ENCODE data around the gene TMEM45A.

DNA sequence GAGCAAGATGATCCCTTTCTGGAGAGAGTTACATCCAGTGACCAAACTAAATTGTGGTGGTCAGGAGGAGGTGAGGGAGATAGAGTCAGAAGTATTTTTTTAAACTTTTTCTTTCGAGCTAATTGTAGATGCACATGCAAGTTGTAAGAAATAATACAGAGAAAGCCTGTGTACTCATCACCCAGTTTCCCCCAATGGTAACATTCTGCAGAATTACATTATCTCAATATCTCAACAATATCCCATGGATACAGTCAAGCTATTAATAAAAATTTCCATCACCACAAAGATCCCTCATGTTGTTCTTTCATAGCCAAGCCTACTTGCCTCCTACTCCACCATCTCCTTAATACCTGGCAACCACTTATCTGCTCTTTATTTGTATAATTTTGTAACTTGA, 3.3 kb upstream of the TMEM45A start:
- TF ChIP-seq, protein P1, sequence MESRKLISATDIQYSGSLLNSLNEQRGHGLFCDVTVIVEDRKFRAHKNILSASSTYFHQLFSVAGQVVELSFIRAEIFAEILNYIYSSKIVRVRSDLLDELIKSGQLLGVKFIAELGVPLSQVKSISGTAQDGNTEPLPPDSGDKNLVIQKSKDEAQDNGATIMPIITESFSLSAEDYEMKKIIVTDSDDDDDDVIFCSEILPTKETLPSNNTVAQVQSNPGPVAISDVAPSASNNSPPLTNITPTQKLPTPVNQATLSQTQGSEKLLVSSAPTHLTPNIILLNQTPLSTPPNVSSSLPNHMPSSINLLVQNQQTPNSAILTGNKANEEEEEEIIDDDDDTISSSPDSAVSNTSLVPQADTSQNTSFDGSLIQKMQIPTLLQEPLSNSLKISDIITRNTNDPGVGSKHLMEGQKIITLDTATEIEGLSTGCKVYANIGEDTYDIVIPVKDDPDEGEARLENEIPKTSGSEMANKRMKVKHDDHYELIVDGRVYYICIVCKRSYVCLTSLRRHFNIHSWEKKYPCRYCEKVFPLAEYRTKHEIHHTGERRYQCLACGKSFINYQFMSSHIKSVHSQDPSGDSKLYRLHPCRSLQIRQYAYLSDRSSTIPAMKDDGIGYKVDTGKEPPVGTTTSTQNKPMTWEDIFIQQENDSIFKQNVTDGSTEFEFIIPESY (IDR thresholded peaks at IDR 0.05; ENCODE audit: borderline replicate concordance, low read depth), result no peak
- TF ChIP-seq, protein P2, sequence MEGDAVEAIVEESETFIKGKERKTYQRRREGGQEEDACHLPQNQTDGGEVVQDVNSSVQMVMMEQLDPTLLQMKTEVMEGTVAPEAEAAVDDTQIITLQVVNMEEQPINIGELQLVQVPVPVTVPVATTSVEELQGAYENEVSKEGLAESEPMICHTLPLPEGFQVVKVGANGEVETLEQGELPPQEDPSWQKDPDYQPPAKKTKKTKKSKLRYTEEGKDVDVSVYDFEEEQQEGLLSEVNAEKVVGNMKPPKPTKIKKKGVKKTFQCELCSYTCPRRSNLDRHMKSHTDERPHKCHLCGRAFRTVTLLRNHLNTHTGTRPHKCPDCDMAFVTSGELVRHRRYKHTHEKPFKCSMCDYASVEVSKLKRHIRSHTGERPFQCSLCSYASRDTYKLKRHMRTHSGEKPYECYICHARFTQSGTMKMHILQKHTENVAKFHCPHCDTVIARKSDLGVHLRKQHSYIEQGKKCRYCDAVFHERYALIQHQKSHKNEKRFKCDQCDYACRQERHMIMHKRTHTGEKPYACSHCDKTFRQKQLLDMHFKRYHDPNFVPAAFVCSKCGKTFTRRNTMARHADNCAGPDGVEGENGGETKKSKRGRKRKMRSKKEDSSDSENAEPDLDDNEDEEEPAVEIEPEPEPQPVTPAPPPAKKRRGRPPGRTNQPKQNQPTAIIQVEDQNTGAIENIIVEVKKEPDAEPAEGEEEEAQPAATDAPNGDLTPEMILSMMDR (IDR thresholded peaks at IDR 0.05), result no peak
- no peak for TF ChIP-seq YY1 (IDR thresholded peaks at IDR 0.05; ENCODE audit: low read depth)
- no peak for TF ChIP-seq RAD21 (IDR thresholded peaks at IDR 0.05; ENCODE audit: low read length)
- TF ChIP-seq POLR2AphosphoS5 (IDR thresholded peaks at IDR 0.05; ENCODE audit: low read depth, low read length), result no peak
- TF ChIP-seq SMC3 (IDR thresholded peaks at IDR 0.05; ENCODE audit: low read depth, low read length), result no peak
